Urinary bladder (tissue), 4 donors: ENCODE measurements around the gene IFT122. TPM values are rescaled to one million over a fixed set of nuclear protein-coding genes. Genes with fewer than 3 reads are reported as not detected.
"Not testable (repeated sequence)": the region's sequence is repeated elsewhere in the genome, so short reads cannot be mapped to it uniquely, and the experiment has no call there.

Source experiments
- DNase-seq: peaks from one replicate; pipeline ENCODE4 v3.0.0-alpha.2; 2015; ENCODE audit errors: extremely low spot score
- H3K27ac ChIP-seq: one replicate; pipeline ENCODE4 v1.5.1; 2013; ENCODE audit warnings: low read depth, mild to moderate bottlenecking, moderate library complexity
- H3K36me3 ChIP-seq: one replicate; pipeline ENCODE4 v1.6.1; 2013; ENCODE audit warnings: mild to moderate bottlenecking, moderate library complexity; ENCODE audit not compliant: insufficient read depth
- H3K4me1 ChIP-seq: one replicate; pipeline ENCODE4 v1.6.1; 2013; ENCODE audit warnings: mild to moderate bottlenecking, moderate library complexity; ENCODE audit not compliant: insufficient read depth
- H3K4me3 ChIP-seq: one replicate; pipeline ENCODE4 v1.5.1; 2013; ENCODE audit warnings: low read depth, low read length
- WGBS: extraction: QIAGEN DNeasy Blood & Tissue Kit; methylation state at CpG from one replicate; pipeline ENCODE4 v1.1.7; 2013; 5-methylcytosine and 5-hydroxymethylcytosine counted together
- polyA plus RNA-seq: library from polyadenylated mRNA; stranded (reverse); fragments of 200-250 nt; gene quantifications from one replicate; pipeline ENCODE4 v1.2.3, GENCODE V29; 2013
- total RNA-seq: library from RNA; depleted of rRNA; stranded (reverse); fragments of >200 nt; gene quantifications from one replicate; pipeline ENCODE4 v1.2.3, GENCODE V29; 2014
- donor health status: healthy with polysubstance abuse.
- donor health status: healthy.

IFT122 gene
- total and polyA plus RNA-seq, 2 donors, result 14.1 to 45.9 TPM

- WGBS, result 82% methylated on average over 9 of the region's 9 CpGs
- no peak overlapping the region for H3K4me3 ChIP-seq
- H3K36me3 ChIP-seq, result no peaks in the 10 kb centered on the region
- DNase-seq, result no peak
- no peak overlapping the region for H3K27ac ChIP-seq
- no peaks in the 10 kb centered on the region for H3K4me1 ChIP-seq
These were observed 67.3 kb downstream of the IFT122 start for GRCh38 chr3:129507181-129507831.

DNA sequence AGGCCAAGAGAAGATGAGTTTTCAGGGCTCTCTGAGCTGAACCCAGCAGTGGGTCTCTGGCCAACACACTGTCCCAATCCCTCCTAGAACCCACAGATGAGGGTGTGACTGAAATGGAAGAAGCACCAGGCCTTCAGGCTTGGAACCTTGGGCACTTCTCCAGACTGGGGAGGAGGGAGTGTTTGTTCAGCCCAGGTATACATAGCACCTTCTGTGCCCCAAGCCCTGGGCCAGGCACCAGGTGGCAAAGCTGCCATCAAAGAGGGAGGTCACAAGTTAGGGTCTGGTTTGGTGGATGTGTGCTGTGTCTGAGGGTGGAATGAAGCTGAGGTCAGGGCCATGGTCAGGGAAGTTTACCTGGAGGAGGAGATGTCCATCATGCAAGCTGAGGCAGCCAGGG, 72.6 kb downstream of the IFT122 start:
- no peaks in the 10 kb centered on the region for H3K4me1 ChIP-seq
- no peak for DNase-seq
- H3K4me3 ChIP-seq, result no peak overlapping the region
- H3K27ac ChIP-seq, result no peak overlapping the region
- H3K36me3 ChIP-seq, result no peaks in the 10 kb centered on the region

GRCh38 chr3:129513705-129514104, 73.7 kb downstream of the IFT122 start:
- Histone ChIP-seq H3K36me3 (no peaks in the 10 kb centered on the region), H3K4me3 (no peak overlapping the region), H3K27ac (no peak overlapping the region), H3K4me1 (no peaks in the 10 kb centered on the region)
- 89% methylated on average over 8 of the region's 8 CpGs for WGBS
- DNase-seq, result no peak

DNA sequence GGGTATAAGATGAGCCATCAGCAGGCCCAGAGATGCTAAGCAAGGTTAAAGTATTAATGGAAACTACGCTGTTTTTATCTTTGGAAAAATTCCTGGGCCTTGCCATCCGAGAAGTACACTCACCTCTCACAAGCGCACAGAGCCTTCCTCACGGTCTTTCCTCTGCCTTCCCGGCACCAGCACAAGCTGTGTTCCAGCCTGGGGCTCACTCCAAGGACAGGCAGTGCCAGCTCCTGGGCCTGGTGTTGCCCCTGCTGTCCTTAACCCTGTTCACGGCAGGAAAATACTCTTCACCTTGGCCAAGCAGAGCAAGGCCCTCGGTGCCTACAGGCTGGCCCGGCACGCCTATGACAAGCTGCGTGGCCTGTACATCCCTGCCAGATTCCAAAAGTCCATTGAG, 74.1 kb downstream of the IFT122 start:
- Histone ChIP-seq H3K36me3 (no peaks in the 10 kb centered on the region), H3K4me1 (no peaks in the 10 kb centered on the region), H3K27ac (no peak overlapping the region), H3K4me3 (no peak overlapping the region)
- no peak for DNase-seq
- 95% methylated on average over 10 of the region's 10 CpGs for WGBS

- Histone ChIP-seq H3K36me3 (no peaks in the 10 kb centered on the region), H3K27ac (no peak overlapping the region), H3K4me1 (no peaks in the 10 kb centered on the region), H3K4me3 (no peak overlapping the region)
- DNase-seq, result no peak
- WGBS, result 93% methylated on average over 6 of the region's 6 CpGs
These were observed 74.5 kb downstream of the IFT122 start for GRCh38 chr3:129514563-129514962.

- H3K27ac ChIP-seq, H3K4me3 ChIP-seq, H3K4me1 ChIP-seq, H3K36me3 ChIP-seq, DNase-seq: not testable (repeated sequence)
- 88% methylated on average over 21 of the region's 25 CpGs for WGBS
These were observed 75.2 kb downstream of the IFT122 start for GRCh38 chr3:129515108-129515820.

- not testable (repeated sequence) for H3K4me1 ChIP-seq, H3K36me3 ChIP-seq, H3K27ac ChIP-seq, H3K4me3 ChIP-seq, DNase-seq
- 90% methylated on average over 7 of the region's 7 CpGs for WGBS
These were observed 75.9 kb downstream of the IFT122 start for GRCh38 chr3:129515821-129516432.

- no peak for DNase-seq
- Histone ChIP-seq H3K4me1 (no peaks in the 10 kb centered on the region), H3K27ac (no peak overlapping the region), H3K4me3 (no peak overlapping the region), H3K36me3 (no peaks in the 10 kb centered on the region)
- 89% methylated on average over 7 of the region's 7 CpGs for WGBS
These were observed 77.5 kb downstream of the IFT122 start for GRCh38 chr3:129517516-129517915.

- WGBS, result 82% methylated on average over 8 of the region's 8 CpGs
- no peak overlapping the region for H3K4me3 ChIP-seq
- H3K4me1 ChIP-seq, result no peaks in the 10 kb centered on the region
- H3K36me3 ChIP-seq, result no peaks in the 10 kb centered on the region
- H3K27ac ChIP-seq, result no peak overlapping the region
- DNase-seq, result no peak
These were observed 78.1 kb downstream of the IFT122 start for GRCh38 chr3:129518038-129518561.

GRCh38 chr3:129518581-129518980, 78.6 kb downstream of the IFT122 start:
- Histone ChIP-seq H3K27ac (no peak overlapping the region), H3K4me3 (no peak overlapping the region), H3K36me3 (no peaks in the 10 kb centered on the region), H3K4me1 (no peaks in the 10 kb centered on the region)
- DNase-seq, result no peak
- 97% methylated on average over 8 of the region's 8 CpGs for WGBS

- Histone ChIP-seq H3K27ac (no peak overlapping the region), H3K4me1 (no peaks in the 10 kb centered on the region), H3K36me3 (no peaks in the 10 kb centered on the region), H3K4me3 (no peak overlapping the region)
- no peak for DNase-seq
- 96% methylated on average over 10 of the region's 10 CpGs for WGBS
These were observed 79.4 kb downstream of the IFT122 start for GRCh38 chr3:129519449-129519848.

DNA sequence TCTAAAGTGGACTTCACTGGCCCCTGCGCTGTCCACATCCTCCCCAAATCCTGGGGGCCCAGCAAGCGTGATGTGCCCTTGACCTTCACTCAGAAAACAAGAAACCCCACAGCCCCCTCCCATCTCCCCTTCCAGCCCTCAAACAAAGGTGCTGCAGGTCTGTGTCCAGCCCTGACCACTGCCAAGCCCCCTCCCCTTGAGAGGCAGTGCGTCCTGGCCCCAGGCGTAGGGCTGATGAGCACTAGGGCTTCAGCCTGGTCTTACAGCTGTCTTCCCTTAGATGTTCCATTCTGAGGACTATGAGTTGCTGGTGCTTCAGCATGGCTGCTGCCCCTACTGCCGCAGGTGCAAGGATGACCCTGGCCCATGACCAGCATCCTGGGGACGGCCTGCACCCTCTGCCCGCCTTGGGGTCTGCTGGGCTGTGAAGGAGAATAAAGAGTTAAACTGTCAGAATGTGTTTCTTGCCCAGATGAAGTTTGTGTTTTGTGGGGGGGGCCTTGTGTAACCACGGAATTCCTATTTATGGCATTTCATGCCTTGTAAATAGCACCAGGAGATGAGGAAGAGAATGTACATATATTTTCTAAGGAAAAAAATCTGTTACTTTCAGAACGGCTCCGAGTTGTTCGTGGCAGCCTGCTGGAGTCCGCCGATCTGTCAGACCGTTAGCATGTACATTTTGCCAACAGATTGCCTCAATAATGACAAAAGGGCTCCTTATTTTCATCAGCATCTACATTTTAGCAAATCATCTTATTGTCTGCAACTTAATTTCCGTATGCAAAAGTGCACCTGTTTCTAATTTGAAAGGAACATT, 80.1 kb downstream of the IFT122 start:
- no peak overlapping the region for H3K27ac ChIP-seq
- H3K4me3 ChIP-seq, result no peak overlapping the region
- no peaks in the 10 kb centered on the region for H3K4me1 ChIP-seq
- no peak for DNase-seq
- 92% methylated on average over 15 of the region's 15 CpGs for WGBS
- H3K36me3 ChIP-seq, result no peaks in the 10 kb centered on the region

DNA sequence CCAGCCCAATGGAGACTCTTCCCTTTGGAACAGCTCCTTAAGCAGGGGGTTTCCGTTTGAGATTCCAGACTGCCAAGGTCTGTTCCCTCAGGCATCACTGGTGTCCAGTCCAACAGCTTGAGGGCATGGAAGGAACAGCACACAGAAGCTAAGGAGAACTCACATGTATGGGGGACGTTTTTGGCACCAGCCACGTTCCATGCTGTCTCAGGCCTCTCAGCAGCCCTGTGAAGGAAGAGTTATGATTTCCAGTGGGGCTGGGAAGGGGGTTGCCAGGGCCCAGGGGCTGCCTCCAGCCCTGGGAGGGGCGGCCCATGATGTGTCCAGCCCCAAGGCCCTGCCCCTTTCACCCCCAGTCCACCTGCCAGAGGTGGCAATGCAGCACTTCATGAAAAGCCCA, 80.9 kb downstream of the IFT122 start:
- H3K36me3 ChIP-seq, result no peaks in the 10 kb centered on the region
- no peak overlapping the region for H3K4me3 ChIP-seq
- 77% methylated on average over 4 of the region's 4 CpGs for WGBS
- DNase-seq, result no peak
- H3K27ac ChIP-seq, result no peak overlapping the region
- no peaks in the 10 kb centered on the region for H3K4me1 ChIP-seq
